Kidney epithelial cell (primary cell): ENCODE data around the gene NLRC5. TPM values are rescaled to one million over a fixed set of nuclear protein-coding genes. Genes with fewer than 3 reads are reported as not detected.

Experiments used
- DNase-seq: peaks from one replicate; pipeline ENCODE4 v3.0.0-alpha.2; 2010; ENCODE audit warnings: low read depth
- H3K27me3 ChIP-seq: 2 replicates; pipeline ENCODE4 v1.6.0; 2011; ENCODE audit warnings: low read length; ENCODE audit not compliant: control insufficient read depth, insufficient read depth
- H3K36me3 ChIP-seq: 2 replicates; pipeline ENCODE4 v1.5.1; 2011; ENCODE audit warnings: low read length; ENCODE audit not compliant: control insufficient read depth, insufficient read depth
- H3K4me3 ChIP-seq: 2 replicates; pipeline ENCODE4 v1.5.1; 2011; ENCODE audit warnings: low read depth, mild to moderate bottlenecking, control low read depth, low read length
- CTCF ChIP-seq: IDR thresholded peaks from 2 replicates; pipeline ENCODE4 v1.5.1; 2011; ENCODE audit warnings: mild to moderate bottlenecking, moderate library complexity, low read length, control low read depth, inconsistent platforms; ENCODE audit not compliant: insufficient read depth, poor library complexity, severe bottlenecking
- total RNA-seq: library from RNA; depleted of rRNA; stranded (reverse); fragments of >200 nt; gene quantifications from 2 replicates; pipeline ENCODE4 v1.2.3, GENCODE V29; 2015

NLRC5 gene
- total RNA-seq, 1 donor from 2014 or later, result 7.7 TPM

GRCh38 chr16:57125969-57126368 lies 136.6 kb downstream of the NLRC5 start:
- H3K27me3 ChIP-seq, result no peaks in the 10 kb centered on the region
- H3K4me3 ChIP-seq, result no peak overlapping the region
- no peak for DNase-seq
- no peaks in the 10 kb centered on the region for H3K36me3 ChIP-seq
- no peak for TF ChIP-seq CTCF

GRCh38 chr16:57126411-57126810 lies 137.1 kb downstream of the NLRC5 start:
- no peak overlapping the region for H3K4me3 ChIP-seq
- no peaks in the 10 kb centered on the region for H3K36me3 ChIP-seq
- no peak for DNase-seq
- H3K27me3 ChIP-seq, result no peaks in the 10 kb centered on the region
- TF ChIP-seq CTCF, result no peak

- H3K27me3 ChIP-seq, result no peaks in the 10 kb centered on the region
- no peak overlapping the region for H3K4me3 ChIP-seq
- no peak for TF ChIP-seq CTCF
- H3K36me3 ChIP-seq, result no peaks in the 10 kb centered on the region
- no peak for DNase-seq
Measured at GRCh38 chr16:57127037-57127763, 137.8 kb downstream of the NLRC5 start.

GRCh38 chr16:57127836-57128235 lies 138.5 kb downstream of the NLRC5 start:
- no peak for DNase-seq
- H3K27me3 ChIP-seq, result no peaks in the 10 kb centered on the region
- no peaks in the 10 kb centered on the region for H3K36me3 ChIP-seq
- no peak overlapping the region for H3K4me3 ChIP-seq
- TF ChIP-seq CTCF, result no peak

- H3K4me3 ChIP-seq, result no peak overlapping the region
- no peaks in the 10 kb centered on the region for H3K27me3 ChIP-seq
- no peak for DNase-seq
- H3K36me3 ChIP-seq, result no peaks in the 10 kb centered on the region
- no peak for TF ChIP-seq CTCF
Measured at GRCh38 chr16:57128771-57129389, 139.5 kb downstream of the NLRC5 start.

- no peak for DNase-seq
- Histone ChIP-seq H3K36me3 (no peaks in the 10 kb centered on the region), H3K27me3 (no peaks in the 10 kb centered on the region), H3K4me3 (no peak overlapping the region)
- TF ChIP-seq CTCF, result no peak
Measured at GRCh38 chr16:57130950-57131321, 141.6 kb downstream of the NLRC5 start.
